IPS-NIHi7 (cell line): ENCODE data around the gene HOXD4.

ENCODE experiments used
- DNase-seq: peaks from one replicate; pipeline ENCODE4 v3.0.0; 2012; ENCODE audit warnings: mixed read lengths; ENCODE audit errors: extremely low spot score

The HOXD4 gene

GRCh38 chr2:176114120-176114929 lies 37.0 kb upstream of the HOXD4 start:
- DNase-seq, result no peak

DNA sequence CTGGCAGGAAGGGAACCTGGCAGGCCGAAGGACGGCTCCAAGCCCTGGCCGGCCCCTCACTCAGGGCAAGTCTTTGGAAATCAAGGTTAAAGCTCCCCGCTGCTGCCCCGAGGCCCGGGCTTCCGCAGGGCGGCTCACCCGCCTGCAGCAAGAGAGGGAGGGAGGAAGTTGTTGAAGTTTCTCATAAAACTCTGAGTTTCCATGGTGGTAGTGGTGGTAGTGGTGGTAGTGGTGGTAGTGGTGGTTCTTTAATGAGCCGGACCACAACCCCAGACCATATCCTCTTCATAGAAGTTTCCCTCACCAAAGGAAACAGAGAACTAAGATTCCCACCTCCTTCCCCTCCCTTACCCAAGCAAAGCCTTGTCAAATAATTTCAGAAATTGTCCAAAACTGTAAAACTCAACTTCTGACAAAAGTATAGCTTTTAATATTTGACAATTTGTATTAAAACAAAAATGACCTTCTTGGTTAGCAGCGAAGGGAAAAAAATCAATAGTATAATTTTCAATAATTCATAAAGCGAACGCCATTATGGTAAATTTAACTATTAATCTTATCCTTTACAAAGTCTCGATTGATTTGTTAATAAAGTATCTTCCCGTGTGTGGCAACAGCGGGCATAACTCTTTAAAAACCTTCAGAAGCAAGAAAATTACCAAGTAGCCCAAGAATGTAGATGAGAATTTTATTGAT lies 36.3 kb upstream of the HOXD4 start:
- no peak for DNase-seq

DNA sequence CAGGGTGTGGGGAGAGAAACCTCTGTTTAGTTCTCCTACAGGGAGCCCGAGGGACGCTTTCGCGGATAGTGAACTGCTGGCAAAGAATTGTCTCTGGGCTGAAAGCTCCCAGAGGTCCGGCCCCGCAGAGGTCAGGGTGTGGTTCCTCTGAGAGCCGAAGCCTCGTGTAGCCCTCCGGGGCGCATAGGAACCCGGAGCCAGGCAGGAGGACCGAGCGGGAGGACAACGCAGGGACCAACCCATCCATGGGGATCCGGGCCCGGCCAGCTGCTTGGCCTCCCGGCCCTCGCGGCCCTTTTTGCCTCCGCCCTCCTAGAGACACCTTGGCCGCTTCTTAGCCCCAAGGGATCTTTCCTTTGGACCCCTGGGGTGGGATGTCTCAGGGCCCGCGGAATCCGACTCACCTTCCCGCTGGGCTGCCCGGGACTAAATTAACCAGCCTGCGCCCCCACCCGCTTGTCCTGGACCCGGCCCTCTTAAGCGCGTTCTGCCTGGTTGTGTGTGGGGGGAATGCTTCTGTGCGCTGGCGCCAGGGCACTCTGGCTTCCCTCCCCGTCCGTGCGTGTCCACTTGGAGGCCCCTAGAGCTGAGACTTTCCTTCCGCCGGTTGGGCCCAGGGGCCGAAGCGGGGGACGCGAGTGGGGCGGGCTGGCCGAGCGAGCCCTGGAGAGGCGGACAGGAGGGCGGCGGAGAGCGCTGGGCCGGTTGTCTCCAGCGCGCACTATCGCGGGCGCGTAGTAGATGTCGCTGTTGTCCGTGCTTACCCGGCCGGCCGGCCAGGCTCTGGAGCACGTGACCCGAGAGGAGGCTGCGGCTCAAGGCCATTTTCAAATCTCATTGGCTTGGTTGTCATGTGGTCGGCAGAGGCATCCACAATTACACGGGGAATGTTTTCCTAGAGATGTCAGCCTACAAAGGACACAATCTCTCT lies 35.2 kb upstream of the HOXD4 start, which contains the start of gene HOXD10:
HOXD10 (plus strand) TSS at position 896 of the 931 bp plus-strand sequence. CDS start 56 bp downstream, outside the sequence.
- peak; percentile 69 for DNase-seq

- DNase-seq, result no peak
These were observed 34.1 kb upstream of the HOXD4 start for GRCh38 chr2:176117162-176117822.

DNA sequence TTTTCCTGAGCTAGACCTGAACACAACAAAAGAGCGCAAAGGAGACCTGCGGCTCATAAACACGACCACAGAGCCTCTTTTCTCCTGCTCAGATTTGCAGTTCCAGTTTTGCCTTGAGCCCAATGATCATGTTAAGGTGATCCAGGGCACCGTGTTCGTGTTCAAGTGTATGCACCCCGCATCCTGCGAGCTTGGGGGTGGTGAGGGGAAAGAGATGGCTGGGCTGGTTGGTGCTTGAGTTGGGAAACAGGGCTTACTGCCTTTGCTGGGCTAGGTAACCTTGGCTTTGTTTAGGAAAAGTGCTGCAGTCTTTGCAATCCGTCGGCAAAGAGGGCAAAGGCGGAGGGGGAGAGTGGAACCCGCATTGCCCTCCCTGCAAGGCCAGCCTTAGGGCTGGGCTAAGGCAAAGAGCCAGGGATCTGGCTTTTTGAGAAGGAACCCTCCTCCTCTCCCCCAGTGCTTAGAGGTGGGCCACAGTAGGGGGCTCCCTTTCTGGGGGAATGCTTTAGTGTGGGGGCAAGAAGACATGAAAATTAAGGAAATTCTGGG lies 33.5 kb upstream of the HOXD4 start:
- DNase-seq, result no peak

DNA sequence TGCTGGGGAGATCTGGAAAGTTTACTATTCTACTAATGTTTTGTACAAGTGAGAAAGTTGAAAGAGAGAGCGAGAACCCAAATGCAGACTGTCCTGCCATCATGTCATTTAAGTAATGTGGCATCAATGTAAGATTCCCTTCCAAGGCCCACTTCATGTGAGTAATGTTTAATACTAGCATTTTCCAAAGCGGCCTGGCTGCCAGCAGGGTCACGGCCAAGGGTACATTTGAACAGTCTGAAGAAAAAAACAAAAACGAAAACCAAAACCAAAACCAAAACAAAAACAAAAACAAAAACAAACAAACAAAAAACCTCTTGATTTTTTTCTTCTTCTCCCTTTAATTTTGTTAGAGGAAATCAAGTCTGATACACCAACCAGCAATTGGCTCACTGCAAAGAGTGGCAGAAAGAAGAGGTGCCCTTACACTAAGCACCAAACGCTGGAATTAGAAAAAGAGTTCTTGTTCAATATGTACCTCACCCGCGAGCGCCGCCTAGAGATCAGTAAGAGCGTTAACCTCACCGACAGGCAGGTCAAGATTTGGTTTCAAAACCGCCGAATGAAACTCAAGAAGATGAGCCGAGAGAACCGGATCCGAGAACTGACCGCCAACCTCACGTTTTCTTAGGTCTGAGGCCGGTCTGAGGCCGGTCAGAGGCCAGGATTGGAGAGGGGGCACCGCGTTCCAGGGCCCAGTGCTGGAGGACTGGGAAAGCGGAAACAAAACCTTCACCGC lies 32.6 kb upstream of the HOXD4 start:
- DNase-seq, result no peak

DNA sequence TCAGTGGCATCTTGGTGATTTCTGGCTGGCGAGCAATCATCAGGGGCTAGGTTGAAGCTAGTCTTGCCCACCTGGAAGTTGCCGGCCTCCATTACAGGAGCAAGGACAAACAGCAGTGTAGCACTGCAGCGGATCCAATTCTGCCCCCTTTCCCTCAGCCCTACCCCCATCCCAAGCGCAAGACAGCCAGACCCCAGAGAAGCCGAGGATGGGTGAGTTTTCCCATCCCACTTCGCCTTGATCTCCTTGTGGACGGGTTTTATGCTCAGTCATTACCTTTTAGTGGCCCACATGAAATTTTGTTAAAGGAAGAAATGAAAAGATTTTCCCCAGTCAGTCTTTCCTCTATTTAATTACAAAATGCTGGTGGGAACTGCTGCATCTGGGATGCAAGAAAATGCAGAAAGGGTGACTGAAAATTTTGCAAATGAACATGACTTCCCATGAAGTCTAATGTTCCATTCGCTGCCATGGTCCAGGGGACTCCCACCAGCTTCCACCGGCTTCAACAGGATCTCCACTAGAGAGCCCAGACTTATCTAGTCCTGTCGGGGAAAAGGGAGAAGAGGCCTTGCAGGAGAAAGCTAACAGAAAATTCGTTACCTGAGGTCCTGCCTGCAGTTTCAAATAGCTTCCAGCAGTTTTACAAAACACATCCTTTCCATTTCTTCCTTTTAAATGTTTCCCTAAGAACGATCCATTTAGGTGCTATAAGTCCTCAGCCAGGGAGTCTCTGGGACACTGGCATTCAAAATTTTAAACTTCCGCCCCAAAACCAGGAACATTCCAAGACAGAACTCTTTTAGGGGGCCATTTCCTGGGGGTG lies 30.8 kb upstream of the HOXD4 start:
- no peak for DNase-seq

GRCh38 chr2:176121190-176122051 lies 29.9 kb upstream of the HOXD4 start:
- DNase-seq, result no peak

DNA sequence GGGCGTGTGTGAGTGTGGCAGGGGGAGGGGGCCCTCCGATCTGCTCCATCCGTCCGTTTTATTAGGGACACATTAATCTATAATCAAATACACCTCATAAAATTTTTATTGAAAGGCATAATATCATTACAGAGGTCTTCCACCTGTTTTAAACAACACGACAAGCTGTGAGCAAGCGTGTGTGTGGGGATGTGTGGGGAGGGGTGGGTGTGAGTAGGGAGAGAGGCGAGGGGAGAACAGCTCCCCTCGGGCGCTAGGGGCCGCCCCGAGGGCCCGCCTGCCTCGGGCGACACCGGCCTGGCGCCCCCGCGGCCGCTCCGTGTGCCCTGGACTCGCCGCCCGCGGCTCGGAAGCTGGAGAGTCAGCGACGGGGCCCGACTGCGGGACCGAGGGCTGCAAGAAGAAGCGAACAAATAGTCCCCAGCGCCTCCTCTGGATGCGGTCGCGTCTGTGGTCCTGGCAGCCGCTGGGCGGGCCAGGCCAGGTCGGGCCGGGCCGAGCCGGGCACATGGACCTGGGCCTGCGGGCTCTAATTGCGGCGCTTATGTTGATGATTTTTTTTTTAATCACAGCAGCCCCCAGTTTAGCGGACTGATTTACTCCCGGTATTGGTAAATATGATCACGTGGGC lies 29.2 kb upstream of the HOXD4 start:
- no peak for DNase-seq

- no peak for DNase-seq
These were observed 28.5 kb upstream of the HOXD4 start, which contains the start of gene HOXD9 for GRCh38 chr2:176122683-176123410. HOXD9 (plus strand) TSS chr2:176122719; CDS start chr2:176122769, 50 bp downstream.

- no peak for DNase-seq
These were observed 27.8 kb upstream of the HOXD4 start for GRCh38 chr2:176123411-176124109.

DNA sequence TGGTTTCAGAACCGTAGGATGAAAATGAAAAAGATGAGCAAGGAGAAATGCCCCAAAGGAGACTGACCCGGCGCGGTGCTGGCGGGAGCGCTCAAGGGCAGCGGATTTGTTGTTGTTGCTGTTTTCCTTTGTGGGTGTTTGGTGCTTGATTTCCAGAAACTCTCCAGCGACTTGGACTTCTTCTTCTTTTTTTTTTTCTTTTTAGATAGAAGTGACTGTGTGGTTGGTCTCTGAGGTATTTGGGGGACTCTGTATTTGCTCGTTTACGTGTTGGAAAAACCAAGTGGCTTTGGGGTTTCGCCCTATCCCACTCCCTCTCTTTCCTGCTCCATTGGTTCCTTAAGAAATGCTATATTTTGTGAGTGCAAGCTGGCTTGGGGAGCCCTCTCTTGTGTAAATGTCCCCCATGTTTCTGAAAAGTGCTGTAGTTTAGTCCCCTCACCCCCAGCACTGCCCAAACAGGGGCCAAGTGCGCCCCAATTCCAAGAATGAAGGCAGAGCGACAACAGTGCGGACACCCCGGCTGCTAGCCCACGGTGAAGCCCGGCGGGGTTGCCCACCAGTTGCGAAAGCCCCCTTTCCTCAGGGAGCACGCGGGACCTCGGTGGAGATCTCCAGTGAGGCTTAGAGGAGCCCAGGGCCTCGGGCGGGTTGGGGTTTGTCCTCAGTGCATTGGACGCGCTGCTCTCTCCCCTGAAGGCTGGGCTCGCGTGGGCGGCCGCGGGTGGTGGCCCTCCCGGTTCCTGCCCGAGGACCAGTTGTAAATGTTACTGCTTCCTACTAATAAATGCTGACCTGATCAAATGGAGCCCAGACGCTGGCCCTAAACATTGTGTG lies 27.0 kb upstream of the HOXD4 start:
- no peak for DNase-seq

GRCh38 chr2:176124947-176125771 lies 26.2 kb upstream of the HOXD4 start:
- DNase-seq, result no peak

DNA sequence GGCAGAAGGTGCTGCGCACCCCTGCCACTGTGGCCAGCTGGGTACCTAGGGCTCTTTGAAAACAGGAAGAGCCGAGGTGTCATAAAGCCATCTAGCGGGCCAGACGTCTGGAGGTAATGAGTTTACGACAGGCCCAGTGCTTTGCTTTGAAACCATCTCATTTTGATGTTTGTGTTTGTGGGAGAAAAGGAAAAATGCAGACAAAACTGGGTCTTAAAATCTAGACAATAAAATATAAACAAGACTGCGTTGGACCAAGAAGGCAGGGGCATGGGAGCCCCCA lies 25.6 kb upstream of the HOXD4 start:
- DNase-seq, result no peak
